Rectal smooth muscle tissue (tissue), 1 donor: Measurements from ENCODE around the gene UBE2L5.
"Not testable (repeated sequence)": the region's sequence is repeated elsewhere in the genome, so short reads cannot be mapped to it uniquely, and the experiment has no call there.

ENCODE experiments used
- H3K27ac ChIP-seq: one replicate; pipeline ENCODE4 v1.7.0; 2013; ENCODE audit warnings: low read depth, low read length, inconsistent platforms
- H3K27me3 ChIP-seq: one replicate; pipeline ENCODE4 v1.7.0; 2013; ENCODE audit warnings: low read length; ENCODE audit not compliant: control insufficient read depth, insufficient read depth
- H3K36me3 ChIP-seq: one replicate; pipeline ENCODE4 v1.7.0; 2013; ENCODE audit warnings: low read length; ENCODE audit not compliant: control insufficient read depth, insufficient read depth
- H3K4me1 ChIP-seq: one replicate; pipeline ENCODE4 v1.7.0; 2013; ENCODE audit warnings: low read length; ENCODE audit not compliant: control insufficient read depth, insufficient read depth
- H3K4me3 ChIP-seq: one replicate; pipeline ENCODE4 v1.7.0; 2013; ENCODE audit warnings: low read length
- H3K9ac ChIP-seq: one replicate; pipeline ENCODE4 v1.7.0; 2013; ENCODE audit warnings: low read length

Gene UBE2L5

GRCh38 chr13:30453727-30454126 is 31.4 kb downstream of the UBE2L5 start:
- H3K27ac ChIP-seq, result no peak overlapping the region

GRCh38 chr13:30454991-30455390 is 32.7 kb downstream of the UBE2L5 start:
- no peak overlapping the region for H3K9ac ChIP-seq
- no peak overlapping the region for H3K4me3 ChIP-seq
- no peak overlapping the region for H3K27ac ChIP-seq

More at GRCh38 chr13:30453727-30454126, 31.4 kb downstream of the UBE2L5 start:
- no peak overlapping the region for H3K9ac ChIP-seq
- no peaks in the 10 kb centered on the region for H3K36me3 ChIP-seq
- H3K4me3 ChIP-seq, result no peak overlapping the region
- no peaks in the 10 kb centered on the region for H3K27me3 ChIP-seq
- H3K4me1 ChIP-seq, result no peaks in the 10 kb centered on the region

DNA sequence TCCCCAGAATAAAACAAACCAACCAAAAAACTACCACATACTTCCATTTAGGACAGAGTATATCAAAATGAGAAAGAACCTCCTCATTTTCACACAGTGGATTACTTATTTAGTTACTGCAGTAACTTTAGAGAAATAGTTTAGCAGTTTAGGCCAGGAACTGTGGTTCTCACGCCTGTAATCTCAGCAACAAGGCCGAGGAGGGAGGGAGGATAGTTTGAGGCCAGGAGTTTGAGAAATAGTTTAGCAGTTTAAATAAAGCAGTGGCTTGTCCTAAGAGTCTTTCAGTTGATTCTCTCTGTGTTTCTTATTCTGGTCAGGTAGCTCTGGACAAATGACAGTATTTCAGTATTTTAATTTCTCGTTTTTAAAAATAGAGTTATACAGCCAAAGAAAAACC is 34.0 kb downstream of the UBE2L5 start:
- H3K4me1 ChIP-seq, result no peaks in the 10 kb centered on the region
- no peak overlapping the region for H3K9ac ChIP-seq
- no peaks in the 10 kb centered on the region for H3K36me3 ChIP-seq
- no peaks in the 10 kb centered on the region for H3K27me3 ChIP-seq
- H3K27ac ChIP-seq, result peak overlapping the region; percentile 61
- no peak overlapping the region for H3K4me3 ChIP-seq

More at GRCh38 chr13:30454991-30455390, 32.7 kb downstream of the UBE2L5 start:
- Histone ChIP-seq H3K27me3 (no peaks in the 10 kb centered on the region), H3K36me3 (no peaks in the 10 kb centered on the region), H3K4me1 (no peaks in the 10 kb centered on the region)

DNA sequence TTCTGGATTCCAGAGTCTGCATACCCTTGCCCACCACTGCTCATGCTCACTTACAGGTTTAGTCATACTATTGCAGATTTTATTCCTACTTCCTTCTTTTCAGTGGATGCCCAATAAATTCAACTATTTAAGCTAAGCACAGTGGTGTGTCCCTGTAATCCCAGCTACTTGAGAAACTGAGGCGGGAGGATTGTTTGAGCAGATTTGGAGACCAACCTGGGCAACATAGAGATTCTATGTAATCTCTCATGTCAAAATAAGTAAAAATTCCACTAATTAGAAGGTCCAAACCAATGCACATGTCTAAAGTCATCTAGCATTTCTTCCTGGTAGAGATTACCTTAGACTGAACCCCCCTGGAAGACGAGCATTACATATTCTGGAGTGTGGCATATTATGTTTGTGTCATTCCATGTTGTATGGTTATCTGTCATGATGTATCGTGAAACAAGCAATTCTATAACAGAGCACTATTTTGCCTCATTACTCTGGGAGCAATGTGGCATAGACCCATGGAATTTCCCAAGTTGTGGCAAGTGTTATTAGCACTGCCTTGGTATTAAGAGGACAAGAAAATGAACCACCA is 35.1 kb downstream of the UBE2L5 start:
- peaks cover 2% of the 10 kb centered on the region for H3K36me3 ChIP-seq
- no peak overlapping the region for H3K4me3 ChIP-seq
- H3K27ac ChIP-seq, result no peak overlapping the region
- no peaks in the 10 kb centered on the region for H3K27me3 ChIP-seq
- H3K9ac ChIP-seq, result no peak overlapping the region
- H3K4me1 ChIP-seq, result peaks cover 5% of the 10 kb centered on the region

GRCh38 chr13:30461279-30462066 is 39.2 kb downstream of the UBE2L5 start:
- not testable (repeated sequence) for H3K36me3 ChIP-seq, H3K4me3 ChIP-seq, H3K9ac ChIP-seq, H3K27me3 ChIP-seq
- peaks cover 15% of the 10 kb centered on the region for H3K4me1 ChIP-seq
- peak overlapping the region; percentile 50 for H3K27ac ChIP-seq

GRCh38 chr13:30463787-30464495 is 41.6 kb downstream of the UBE2L5 start:
- peak overlapping the region; percentile 95 for H3K27ac ChIP-seq
- H3K36me3 ChIP-seq, result peaks cover 2% of the 10 kb centered on the region
- peak overlapping the region; percentile 79 for H3K9ac ChIP-seq
- peaks cover 15% of the 10 kb centered on the region for H3K4me1 ChIP-seq
- H3K27me3 ChIP-seq, result no peaks in the 10 kb centered on the region
- peak overlapping the region; percentile 82 for H3K4me3 ChIP-seq

GRCh38 chr13:30464496-30465342 is 42.4 kb downstream of the UBE2L5 start:
- Histone ChIP-seq H3K27ac (peak overlapping the region; percentile 95), H3K27me3 (no peaks in the 10 kb centered on the region), H3K9ac (peak overlapping the region; percentile 79), H3K4me1 (peaks cover 15% of the 10 kb centered on the region), H3K36me3 (peaks cover 2% of the 10 kb centered on the region), H3K4me3 (peak overlapping the region; percentile 82)

DNA sequence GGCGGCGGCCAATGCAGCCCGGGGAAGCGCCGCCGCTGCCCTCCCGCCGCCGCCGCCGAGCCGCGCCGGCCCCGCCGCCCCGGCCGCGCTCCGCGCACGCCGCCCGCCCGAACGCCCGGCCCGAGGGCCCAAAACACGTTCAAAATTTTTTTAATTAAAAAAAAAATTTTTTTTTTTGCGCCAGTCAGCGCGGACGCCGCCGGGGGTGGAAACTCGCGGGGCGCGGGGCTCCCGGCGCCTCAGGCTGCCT is 43.0 kb downstream of the UBE2L5 start:
- peak overlapping the region; percentile 76 for H3K9ac ChIP-seq
- H3K4me3 ChIP-seq, result peak overlapping the region; percentile 71
- H3K4me1 ChIP-seq, result peaks cover 15% of the 10 kb centered on the region
- H3K36me3 ChIP-seq, result peaks cover 2% of the 10 kb centered on the region
- H3K27ac ChIP-seq, result peak overlapping the region; percentile 98
- no peaks in the 10 kb centered on the region for H3K27me3 ChIP-seq

- Histone ChIP-seq H3K36me3 (peaks cover 2% of the 10 kb centered on the region), H3K27me3 (no peaks in the 10 kb centered on the region), H3K4me3 (peak within 1 kb of the TSS; percentile 71), H3K4me1 (peaks cover 15% of the 10 kb centered on the region), H3K27ac (peak within 1 kb of the TSS; percentile 98), H3K9ac (peak within 1 kb of the TSS; percentile 76)
Measured at GRCh38 chr13:30465593-30466357, 43.5 kb downstream of the UBE2L5 start, which contains the start of gene HMGB1. TSS of gene HMGB1 (minus strand) at chr13:30465936. CDS start at chr13:30463680, 2,256 bp downstream.

GRCh38 chr13:30466358-30466714 is 44.0 kb downstream of the UBE2L5 start:
- Histone ChIP-seq H3K27ac (no peak overlapping the region), H3K36me3 (peaks cover 2% of the 10 kb centered on the region), H3K4me1 (peaks cover 15% of the 10 kb centered on the region), H3K9ac (no peak overlapping the region), H3K4me3 (no peak overlapping the region), H3K27me3 (no peaks in the 10 kb centered on the region)

DNA sequence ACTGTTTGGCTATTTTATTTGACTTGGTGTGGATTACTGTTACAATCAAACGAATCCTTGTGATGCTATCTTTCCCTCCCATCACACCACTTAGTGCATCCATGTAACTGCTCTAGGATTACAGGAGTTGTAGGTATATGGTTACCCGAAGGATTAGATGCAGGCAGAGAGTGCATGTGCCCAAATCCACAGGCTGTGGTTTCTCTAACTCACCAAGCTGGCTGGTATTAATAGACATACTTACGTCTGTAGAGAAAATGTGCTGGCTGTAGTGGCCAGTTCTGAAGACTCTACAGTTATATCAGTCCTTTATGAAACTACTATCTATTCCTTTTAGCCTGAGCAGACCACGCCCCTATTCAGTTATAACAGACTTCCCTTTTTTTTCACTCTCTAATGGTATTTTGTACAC is 44.6 kb downstream of the UBE2L5 start:
- H3K4me3 ChIP-seq, result no peak overlapping the region
- H3K36me3 ChIP-seq, result peaks cover 2% of the 10 kb centered on the region
- no peaks in the 10 kb centered on the region for H3K27me3 ChIP-seq
- H3K27ac ChIP-seq, result no peak overlapping the region
- no peak overlapping the region for H3K9ac ChIP-seq
- H3K4me1 ChIP-seq, result peaks cover 15% of the 10 kb centered on the region
